GM12878 (cell line): ENCODE measurements around the gene GPR39. TPM values are rescaled to one million over a fixed set of nuclear protein-coding genes. Genes with fewer than 3 reads are reported as not detected.

Source experiments
- ATAC-seq: fragments of 200-7000 bp; cut with Tn5 transposase; 3 replicates; pipeline ENCODE4 v1.9.1; 2020; ENCODE audit warnings: mild to moderate bottlenecking, moderate library complexity
- BruUV-seq: library from RNA; stranded (reverse); fragments of 400-500 nt; replicated peaks from 2 replicates; lab custom pipeline; 2021; lab: Mats Ljungman, UMichigan
- CTCF ChIA-PET: fragments of 300-600 bp; sonication (Branson Sonifier 250); formaldehyde crosslinking; extraction: SDS; loops from one replicate; lab custom pipeline; 2021; ENCODE audit warnings: inconsistent platforms; lab: Yijun Ruan, JAX
- POLR2A ChIA-PET: fragments of 350-600 bp; formaldehyde crosslinking; extraction: SDS; loops from one replicate; lab custom pipeline; 2021; ENCODE audit warnings: inconsistent platforms; lab: Charles Lee
- RAD21 ChIA-PET: fragments of 300-600 bp; sonication (Branson Sonifier 250); formaldehyde crosslinking; loops from one replicate; lab custom pipeline; 2023; ENCODE audit warnings: antibody characterized with exemption; ENCODE audit not compliant: unreplicated experiment; lab: Charles Lee
- SMC1A ChIA-PET: fragments of 300-600 bp; sonication (Branson Sonifier 250); formaldehyde crosslinking; loops from one replicate; lab custom pipeline; 2023; ENCODE audit not compliant: unreplicated experiment, uncharacterized antibody; lab: Charles Lee
- DNase-seq: peaks from one replicate; pipeline ENCODE4 v3.0.0-alpha.2; 2011; ENCODE audit warnings: low read depth, low spot score
- FAIRE-seq: peaks from 3 replicates; lab custom pipeline; 2011; peaks lifted over from hg19 to GRCh38; lab: Jason Lieb, UNC
- H2AFZ ChIP-seq: 2 replicates; pipeline ENCODE4 v1.6.0; 2011; ENCODE audit warnings: low read depth, low read length, control low read depth; ENCODE audit not compliant: control insufficient read depth
- H3K27ac ChIP-seq: 2 replicates; pipeline ENCODE4 v1.5.1; 2011; ENCODE audit warnings: control low read depth; ENCODE audit not compliant: control insufficient read depth, insufficient read depth
- H3K27me3 ChIP-seq, 2 experiments: replicated peaks in 1 of 2; 2 replicates each; pipeline versions ENCODE4 v1.6.0 to v1.6.1; 2011; ENCODE audit warnings: low read length in 1 of 2; ENCODE audit not compliant: control insufficient read depth in 2 of 2, insufficient read depth in 2 of 2
- H3K36me3 ChIP-seq, 2 experiments: 2 replicates each; pipeline ENCODE4 v1.5.1; 2011; ENCODE audit warnings: low read length in 1 of 2; ENCODE audit not compliant: control insufficient read depth in 2 of 2, insufficient read depth in 2 of 2
- H3K4me1 ChIP-seq: 2 replicates; pipeline ENCODE4 v1.6.1; 2011; ENCODE audit warnings: mild to moderate bottlenecking, low read length, moderate library complexity, mixed read lengths; ENCODE audit not compliant: control insufficient read depth, insufficient read depth
- H3K4me2 ChIP-seq: 2 replicates; pipeline ENCODE4 v1.6.0; 2011; ENCODE audit warnings: control low read depth; ENCODE audit not compliant: control insufficient read depth, insufficient read depth
- H3K4me3 ChIP-seq: fragments of 200-600 bp; sonication (generic); 2 replicates; pipeline ENCODE4 v1.5.1; 2016
- H3K79me2 ChIP-seq: 2 replicates; pipeline ENCODE4 v1.6.0; 2011; ENCODE audit warnings: low read length; ENCODE audit not compliant: control insufficient read depth, insufficient read depth
- H3K9ac ChIP-seq: 2 replicates; pipeline ENCODE4 v1.8.0; 2011; ENCODE audit warnings: low read length, control low read depth, mixed read lengths; ENCODE audit not compliant: control insufficient read depth, insufficient read depth
- H3K9me3 ChIP-seq: replicated peaks from 3 replicates; pipeline ENCODE4 v1.5.1; 2011; ENCODE audit warnings: mild to moderate bottlenecking, low read length; ENCODE audit not compliant: control insufficient read depth, insufficient read depth
- H4K20me1 ChIP-seq: 2 replicates; pipeline ENCODE4 v1.6.0; 2011; ENCODE audit not compliant: control insufficient read depth, insufficient read depth
- ZNF24 ChIP-seq: fragments of 450-650 bp; IDR thresholded peaks from 2 replicates; pipeline ENCODE4 v1.6.1; 2017; ENCODE audit warnings: antibody characterized with exemption, mild to moderate bottlenecking
- WGBS: methylation state at CpG from one replicate; pipeline ENCODE4 v1.1.6; 2016; ENCODE audit warnings: low lambda C conversion rate; ENCODE audit not compliant: insufficient replicate concordance, insufficient coverage; ENCODE audit errors: missing lambda C conversion rate; 5-methylcytosine and 5-hydroxymethylcytosine counted together
- in situ Hi-C: fragments of 300-500 bp; cut with MboI; formaldehyde crosslinking; loops from 9 replicates; pipeline ENCODE4 v1.14.3; 2018; ENCODE audit warnings: mixed read lengths
- intact Hi-C: fragments of 100-400 bp; cut with micrococcal nuclease; formaldehyde crosslinking; loops from one replicate; pipeline ENCODE4 v1.14.2; 2022; ENCODE audit not compliant: unreplicated experiment
- polyA plus RNA-seq, 11 experiments: library from polyadenylated mRNA; depleted of rRNA in 4 of 11; unstranded in 6 of 11; stranded (reverse) in 5 of 11; fragments of >200 nt; fragmentation: Nextera tagmentation in 4 of 11; fragmentation: Illumina TruSeq in 1 of 11; extraction: Ambion mirVana in 4 of 11; extraction: Trizol in 1 of 11; gene quantifications; 1 replicate in 1 of 11; 2 replicates in 10 of 11; pipeline versions ENCODE4 v1.2.1 to v1.2.3, GENCODE V29; 2011 to 2016; ENCODE audit warnings: inconsistent platforms in 2 of 11, missing spikeins in 2 of 11, low read depth in 1 of 11
- total RNA-seq, 4 experiments: library from RNA; depleted of rRNA in 3 of 4; stranded (reverse); fragments of >200 nt in 3 of 4; fragmentation: Illumina TruSeq in 1 of 4; extraction: Trizol in 1 of 4; gene quantifications; 2 replicates each; pipeline versions ENCODE4 v1.2.1 to v1.2.3, GENCODE V29; 2013 to 2021
- TF ChIP-seq, protein P1 (sequence below): fragments of 450-650 bp; IDR thresholded peaks from 2 replicates; pipeline ENCODE4 v1.6.1; 2016; ENCODE audit warnings: mild to moderate bottlenecking, moderate library complexity, borderline replicate concordance

The GPR39 gene
- total and polyA plus RNA-seq, 10 of the 15 experiments (the other 5 are each of a cell fraction or from before 2014, with no cell fraction given), result 0.05 to 0.23 TPM; not detected in 8

DNA sequence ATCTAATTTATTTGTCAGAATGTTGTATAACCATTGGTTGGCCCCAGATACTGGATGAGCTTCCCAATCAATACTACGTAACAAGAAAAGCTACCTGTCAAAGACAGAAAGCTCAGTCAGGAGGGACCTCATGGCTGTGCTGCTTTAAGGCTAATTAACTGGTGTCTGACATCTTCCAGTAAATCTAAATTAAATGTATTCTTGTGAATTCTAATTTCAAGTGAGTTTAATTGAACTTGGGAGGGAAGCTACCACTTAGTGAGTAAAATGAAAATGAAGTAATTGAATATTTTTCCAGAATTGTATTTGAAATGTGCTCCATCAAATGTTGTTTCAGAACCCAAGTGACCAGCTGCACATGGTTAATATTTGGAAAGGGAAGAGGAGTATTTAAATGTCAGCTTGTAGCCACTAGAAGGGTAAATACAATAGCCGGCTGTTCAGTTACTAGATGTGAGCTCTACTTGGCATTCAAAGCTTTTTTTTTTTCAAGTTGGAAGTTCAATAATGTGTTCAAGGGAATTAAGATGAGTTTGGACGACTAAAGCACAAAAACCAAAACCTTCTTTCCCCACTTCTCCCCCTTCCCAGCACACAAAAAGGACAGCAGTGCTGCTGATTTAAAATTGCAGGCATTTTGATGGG lies 62.0 kb downstream of the GPR39 start:
- ATAC-seq (no peak), DNase-seq (no peak), FAIRE-seq (no peak)
- Histone ChIP-seq H3K79me2 (no peaks in the 10 kb centered on the region), H3K27ac (no peak overlapping the region), H3K9me3 (no peaks in the 10 kb centered on the region), H3K4me2 (no peak overlapping the region), H4K20me1 (no peaks in the 10 kb centered on the region), H3K4me1 (no peaks in the 10 kb centered on the region), H3K27me3 (no peaks in the 10 kb centered on the region), H3K9ac (no peak overlapping the region), H2AFZ (no peak overlapping the region), H3K4me3 (no peak overlapping the region), H3K36me3 (no peaks in the 10 kb centered on the region)
- POLR2A ChIA-PET, result no interaction called here
- intact Hi-C loops (no loop called here), in situ Hi-C loops (no loop called here)
- CTCF ChIA-PET, result no interaction called here
- 3% methylated on average over 3 of the region's 3 CpGs for WGBS
- no TSS peak for BruUV-seq
- SMC1A ChIA-PET, result interaction anchor here (0.8 kb wide), 1 partner anchor 9 kb away, joined by 4 read pairs; no protein-coding TSS in a partner anchor
- RAD21 ChIA-PET, result no interaction called here
- TF ChIP-seq, protein P1, sequence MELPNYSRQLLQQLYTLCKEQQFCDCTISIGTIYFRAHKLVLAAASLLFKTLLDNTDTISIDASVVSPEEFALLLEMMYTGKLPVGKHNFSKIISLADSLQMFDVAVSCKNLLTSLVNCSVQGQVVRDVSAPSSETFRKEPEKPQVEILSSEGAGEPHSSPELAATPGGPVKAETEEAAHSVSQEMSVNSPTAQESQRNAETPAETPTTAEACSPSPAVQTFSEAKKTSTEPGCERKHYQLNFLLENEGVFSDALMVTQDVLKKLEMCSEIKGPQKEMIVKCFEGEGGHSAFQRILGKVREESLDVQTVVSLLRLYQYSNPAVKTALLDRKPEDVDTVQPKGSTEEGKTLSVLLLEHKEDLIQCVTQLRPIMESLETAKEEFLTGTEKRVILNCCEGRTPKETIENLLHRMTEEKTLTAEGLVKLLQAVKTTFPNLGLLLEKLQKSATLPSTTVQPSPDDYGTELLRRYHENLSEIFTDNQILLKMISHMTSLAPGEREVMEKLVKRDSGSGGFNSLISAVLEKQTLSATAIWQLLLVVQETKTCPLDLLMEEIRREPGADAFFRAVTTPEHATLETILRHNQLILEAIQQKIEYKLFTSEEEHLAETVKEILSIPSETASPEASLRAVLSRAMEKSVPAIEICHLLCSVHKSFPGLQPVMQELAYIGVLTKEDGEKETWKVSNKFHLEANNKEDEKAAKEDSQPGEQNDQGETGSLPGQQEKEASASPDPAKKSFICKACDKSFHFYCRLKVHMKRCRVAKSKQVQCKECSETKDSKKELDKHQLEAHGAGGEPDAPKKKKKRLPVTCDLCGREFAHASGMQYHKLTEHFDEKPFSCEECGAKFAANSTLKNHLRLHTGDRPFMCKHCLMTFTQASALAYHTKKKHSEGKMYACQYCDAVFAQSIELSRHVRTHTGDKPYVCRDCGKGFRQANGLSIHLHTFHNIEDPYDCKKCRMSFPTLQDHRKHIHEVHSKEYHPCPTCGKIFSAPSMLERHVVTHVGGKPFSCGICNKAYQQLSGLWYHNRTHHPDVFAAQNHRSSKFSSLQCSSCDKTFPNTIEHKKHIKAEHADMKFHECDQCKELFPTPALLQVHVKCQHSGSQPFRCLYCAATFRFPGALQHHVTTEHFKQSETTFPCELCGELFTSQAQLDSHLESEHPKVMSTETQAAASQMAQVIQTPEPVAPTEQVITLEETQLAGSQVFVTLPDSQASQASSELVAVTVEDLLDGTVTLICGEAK, result no peak
- TF ChIP-seq ZNF24, result no peak
